Sigmoid colon (tissue), 4 donors: ENCODE data around the gene KDF1.

Source experiments
- POLR2A ChIP-seq, 2 donors: fragments of 450-650 bp; IDR thresholded peaks; one replicate each; pipeline ENCODE4 v1.6.1; 2016; ENCODE audit warnings: antibody characterized with exemption in 2 of 2, mild to moderate bottlenecking in 2 of 2, moderate library complexity in 2 of 2
- POLR2AphosphoS5 ChIP-seq, 4 donors: sonication (generic); formaldehyde crosslinking; IDR thresholded peaks; one replicate each; pipeline ENCODE4 v1.6.1; 2017; ENCODE audit warnings: antibody characterized with exemption in 4 of 4

- TF ChIP-seq POLR2AphosphoS5 (IDR thresholded peaks at IDR 0.05) (peak; percentile 45 to 85 (median 78)), POLR2A (IDR thresholded peaks at IDR 0.05) (no peak)
These were observed 39.2 kb upstream of the KDF1 start for GRCh38 chr1:26999440-26999987.
